GM13976 (cell line): ENCODE measurements around the gene PDK2.

ENCODE experiments used
- DNase-seq: peaks from one replicate; pipeline ENCODE4 v3.0.0; 2012; ENCODE audit warnings: low spot score
- CTCF ChIP-seq: IDR thresholded peaks from 2 replicates; pipeline ENCODE4 v1.5.1; 2012; ENCODE audit warnings: borderline replicate concordance, mild to moderate bottlenecking; ENCODE audit not compliant: insufficient read depth; ENCODE audit errors: extremely low read depth, missing control alignments, control extremely low read depth
- in situ Hi-C: fragments of 300-500 bp; cut with MboI; formaldehyde crosslinking; loops from one replicate; pipeline ENCODE4 v1.12.0; 2022; ENCODE audit warnings: low sequenced_read_pairs, mixed read lengths, inconsistent platforms; ENCODE audit not compliant: unreplicated experiment

The PDK2 gene

GRCh38 chr17:50151937-50152547 lies 56.9 kb downstream of the PDK2 start:
- TF ChIP-seq CTCF: no peak
- in situ Hi-C loops: no loop called here
- DNase-seq: peak; percentile 78

GRCh38 chr17:50152736-50153135 lies 57.6 kb downstream of the PDK2 start:
- DNase-seq: no peak
- in situ Hi-C loops: no loop called here
- TF ChIP-seq CTCF: no peak

GRCh38 chr17:50153650-50154575 lies 58.8 kb downstream of the PDK2 start:
- TF ChIP-seq CTCF: no peak
- no peak for DNase-seq
- in situ Hi-C loops: no loop called here

- TF ChIP-seq CTCF: no peak
- in situ Hi-C loops: no loop called here
- no peak for DNase-seq
These were observed 59.5 kb downstream of the PDK2 start for GRCh38 chr17:50154604-50155003.

- in situ Hi-C loops: no loop called here
- TF ChIP-seq CTCF: no peak
- no peak for DNase-seq
These were observed 60.1 kb downstream of the PDK2 start for GRCh38 chr17:50155115-50155819.

- DNase-seq: no peak
- in situ Hi-C loops: no loop called here
- no peak for TF ChIP-seq CTCF
These were observed 62.7 kb downstream of the PDK2 start for GRCh38 chr17:50157891-50158290.
